Psoas muscle (tissue), 8 donors: ENCODE data around the gene KCNS1. TPM values are rescaled to one million over a fixed set of nuclear protein-coding genes. Genes with fewer than 3 reads are reported as not detected.

Source experiments
- ATAC-seq, 4 donors: fragments of 200-7000 bp; cut with Tn5 transposase; one replicate each; pipeline ENCODE4 v1.9.1; 2020; ENCODE audit warnings: moderate library complexity in 3 of 4, mild to moderate bottlenecking in 2 of 4
- DNase-seq, 2 donors: peaks; one replicate each; pipeline ENCODE4 v3.0.0-alpha.2; 2020
- H3K27ac ChIP-seq: fragments of 200-600 bp; one replicate; pipeline ENCODE4 v1.8.0; 2022
- H3K27me3 ChIP-seq, 3 donors: fragments of 200-600 bp in 1 of 3; one replicate each; pipeline versions ENCODE4 v1.6.1 to v1.8.0; 2013 to 2022; ENCODE audit warnings: low read length in 2 of 3, mild to moderate bottlenecking in 2 of 3, moderate library complexity in 1 of 3; ENCODE audit not compliant: insufficient read depth in 3 of 3
- H3K36me3 ChIP-seq, 2 donors: fragments of 200-600 bp in 1 of 2; one replicate each; pipeline versions ENCODE4 v1.6.1 to v1.8.0; 2013 to 2022; ENCODE audit warnings: low read depth in 1 of 2, mild to moderate bottlenecking in 1 of 2, moderate library complexity in 1 of 2; ENCODE audit not compliant: insufficient read depth in 1 of 2
- H3K4me1 ChIP-seq: fragments of 200-600 bp; one replicate; pipeline ENCODE4 v1.8.0; 2022
- H3K4me3 ChIP-seq: fragments of 200-600 bp; one replicate; pipeline ENCODE4 v1.8.0; 2022; ENCODE audit warnings: mild to moderate bottlenecking
- H3K9me3 ChIP-seq: fragments of 200-600 bp; one replicate; pipeline ENCODE4 v1.8.0; 2022
- CTCF ChIP-seq: fragments of 200-600 bp; IDR thresholded peaks from one replicate; pipeline ENCODE4 v1.8.0; 2022; ENCODE audit warnings: antibody characterized with exemption
- WGBS, 3 donors: extraction: QIAGEN DNeasy Blood & Tissue Kit; methylation state at CpG; one replicate each; pipeline versions ENCODE4 v1.1.6 to v1.1.7; 2013; 5-methylcytosine and 5-hydroxymethylcytosine counted together
- intact Hi-C, 2 donors: fragments of 100-400 bp; cut with DNase I; formaldehyde crosslinking; loops; one replicate each; pipeline versions ENCODE4 v1.11.0 to v1.14.2; 2022
- polyA plus RNA-seq, 3 donors: library from polyadenylated mRNA; stranded (reverse); fragments of 200-250 nt; gene quantifications; one replicate each; pipeline ENCODE4 v1.2.3, GENCODE V29; 2013
- total RNA-seq, 4 donors: library from RNA; stranded (reverse); fragmentation: NEBNext Ultra II Directional in 2 of 4; extraction: Animal tissue kit (Norgen Biotek cat#: 25700) in 2 of 4; gene quantifications; one replicate each; pipeline versions ENCODE4 v1.2.1 to v1.2.4, GENCODE V29; 2021 to 2023
- donor health status: healthy with polysubstance abuse.
- donor health status: DM: no; HTN: no; CAD: no; lungs with moderate emphysema.
- donor health status: Bipolar disorder and iron deficiency.
- donor health status: healthy.
- donor health status: DM: yes; HTN: yes; CAD: no.
- donor health status: DM: no; HTN: no; CAD: no.
- donor health status: DM: no; HTN: no; CAD: no.
- donor health status: DM: yes; HTN: yes; CAD: no.

Gene KCNS1
- total and polyA plus RNA-seq, 7 donors, result under 0.01 TPM; not detected in 6

DNA sequence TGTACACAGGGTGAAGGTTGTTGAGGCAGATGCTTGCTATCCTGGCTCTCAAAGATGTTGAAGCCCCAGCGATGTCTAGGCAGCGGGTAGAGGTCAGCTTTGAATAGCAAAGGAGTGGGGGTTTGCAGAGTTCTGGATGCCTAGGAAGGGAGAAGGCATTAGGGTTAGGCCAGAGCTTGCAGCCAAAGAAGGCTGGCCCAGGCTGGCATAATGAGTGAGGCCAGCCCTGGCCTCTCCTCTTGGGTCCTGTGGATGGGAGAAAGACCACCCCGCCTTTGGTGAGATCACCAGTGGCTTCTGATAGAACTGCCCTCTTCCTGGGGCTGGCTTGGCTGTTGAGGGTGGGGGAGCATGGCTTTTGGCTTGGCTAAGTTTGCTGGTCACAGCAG is 14.5 kb upstream of the KCNS1 start:
- no peak for TF ChIP-seq CTCF
- intact Hi-C loops, result no loop called here
- Histone ChIP-seq H3K27me3 (peaks cover 0 to 27% (median 0%) of the 10 kb centered on the region in 3 donors), H3K9me3 (no peaks in the 10 kb centered on the region), H3K4me1 (no peaks in the 10 kb centered on the region), H3K27ac (no peak overlapping the region), H3K36me3 (no peaks in the 10 kb centered on the region), H3K4me3 (no peak overlapping the region)
- no peak for DNase-seq
- no peak for ATAC-seq
- WGBS, 3 donors, result 54 to 70% (median 59%) methylated on average over 3 of the region's 3 CpGs

DNA sequence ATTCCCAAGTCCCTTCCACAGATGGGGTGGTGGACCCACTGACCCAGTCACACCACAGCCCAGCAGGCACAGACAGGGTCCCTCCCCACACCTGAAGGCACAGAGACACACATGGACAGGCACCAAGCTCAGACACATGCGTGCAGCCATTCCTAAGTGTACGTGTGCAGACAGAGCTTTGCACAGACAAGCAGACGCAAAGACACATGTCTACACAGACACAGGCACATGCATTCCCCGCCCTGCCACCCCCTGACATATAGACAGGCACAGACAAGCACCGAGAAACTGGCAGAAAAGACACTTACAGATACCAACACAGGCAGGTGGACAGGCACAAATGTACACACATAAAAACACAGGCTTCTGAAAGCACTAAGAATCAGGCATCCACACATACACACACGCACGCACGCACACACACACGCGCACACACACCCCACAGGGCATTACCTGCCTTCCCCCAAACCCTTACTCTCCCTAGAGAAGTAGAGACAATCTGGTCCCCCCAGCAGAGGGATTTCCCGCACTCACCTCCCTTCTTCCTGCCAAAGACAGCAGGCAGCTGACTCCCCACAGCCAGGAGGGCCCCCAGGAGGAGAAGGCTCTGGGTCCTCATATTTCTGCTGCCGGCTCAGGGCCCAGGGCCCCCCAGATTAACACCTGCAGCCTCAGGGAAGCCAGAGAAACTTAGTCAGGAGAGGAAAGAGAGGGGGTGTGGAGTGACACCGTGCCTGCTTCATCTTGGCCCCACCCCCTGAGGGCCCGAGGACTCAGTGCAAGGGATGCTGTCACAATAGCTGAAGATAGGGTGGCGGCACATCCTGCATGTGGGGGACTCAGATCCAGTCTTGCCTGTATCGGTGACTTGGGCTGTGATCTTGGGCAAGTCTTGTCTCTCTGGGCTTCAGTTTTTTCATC is 13.8 kb upstream of the KCNS1 start, which contains the start of gene WFDC5:
Gene WFDC5, minus strand, starts transcription at position 710 of the 921 bp plus-strand sequence. Its CDS starts 91 bp downstream, at position 619.
- WGBS, 3 donors, result 46 to 47% (median 47%) methylated on average over 16 of the region's 16 CpGs
- intact Hi-C loops, result no loop called here
- Histone ChIP-seq H3K9me3 (no peaks in the 10 kb centered on the region), H3K27ac (no peak within 1 kb of the TSS), H3K36me3 (no peaks in the 10 kb centered on the region), H3K4me1 (no peaks in the 10 kb centered on the region), H3K4me3 (no peak within 1 kb of the TSS), H3K27me3 (peaks cover 0 to 22% (median 0%) of the 10 kb centered on the region in 3 donors)
- TF ChIP-seq CTCF, result no peak
- ATAC-seq (no peak), DNase-seq (no peak)

DNA sequence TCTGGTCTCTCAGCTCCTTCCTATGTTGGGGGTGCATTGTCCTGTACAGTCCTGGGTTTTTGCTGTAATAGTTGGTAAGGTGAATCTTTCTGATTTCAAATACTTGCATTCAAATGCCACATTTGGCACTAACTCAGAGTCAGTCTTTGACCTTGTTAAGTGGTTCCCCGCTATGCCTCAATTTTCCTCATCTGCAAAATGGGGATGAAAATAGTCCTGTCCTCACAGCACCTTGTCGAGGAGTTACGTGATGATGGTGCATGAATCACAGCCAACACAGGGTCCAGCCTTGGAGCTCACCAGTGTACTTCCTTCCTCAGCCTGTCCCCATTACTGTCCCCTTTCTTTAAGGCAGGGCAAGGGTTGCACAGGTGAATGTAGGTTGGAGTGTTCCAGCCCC is 12.9 kb upstream of the KCNS1 start:
- H3K36me3 ChIP-seq, result no peaks in the 10 kb centered on the region
- peaks cover 0 to 21% (median 0%) of the 10 kb centered on the region in 3 donors for H3K27me3 ChIP-seq
- no peak for ATAC-seq
- no peak for DNase-seq
- no peaks in the 10 kb centered on the region for H3K9me3 ChIP-seq
- no peak for TF ChIP-seq CTCF
- intact Hi-C loops, result no loop called here
- H3K27ac ChIP-seq, result no peak overlapping the region
- 84 to 87% (median 86%) methylated on average over 3 of the region's 3 CpGs for WGBS, 3 donors
- no peak overlapping the region for H3K4me3 ChIP-seq
- H3K4me1 ChIP-seq, result no peaks in the 10 kb centered on the region

GRCh38 chr20:45112754-45113153 is 11.8 kb upstream of the KCNS1 start:
- no peaks in the 10 kb centered on the region for H3K9me3 ChIP-seq
- H3K4me3 ChIP-seq, result no peak overlapping the region
- DNase-seq (no peak), ATAC-seq (no peak)
- no peak for TF ChIP-seq CTCF
- H3K27me3 ChIP-seq, result peaks cover 0 to 19% (median 0%) of the 10 kb centered on the region in 3 donors
- no peaks in the 10 kb centered on the region for H3K4me1 ChIP-seq
- H3K36me3 ChIP-seq, result no peaks in the 10 kb centered on the region
- no peak overlapping the region for H3K27ac ChIP-seq
- intact Hi-C loops, result no loop called here
